Tibial nerve (tissue), 4 donors: ENCODE results near the gene PTN.

Experiments
- CTCF ChIP-seq, 5 experiments: fragments of 200-600 bp in 3 of 5; fragments of 450-650 bp in 2 of 5; sonication (generic) in 3 of 5; IDR thresholded peaks; one replicate each; pipeline ENCODE4 v1.5.1; 2016 to 2019; ENCODE audit warnings: antibody characterized with exemption in 5 of 5, mild to moderate bottlenecking in 3 of 5, moderate library complexity in 2 of 5
- EP300 ChIP-seq, 2 donors: sonication (generic); formaldehyde crosslinking; IDR thresholded peaks; one replicate each; pipeline ENCODE4 v1.6.1; 2017; ENCODE audit warnings: antibody characterized with exemption in 2 of 2, mild to moderate bottlenecking in 1 of 2
- POLR2A ChIP-seq, 2 donors: fragments of 450-650 bp; IDR thresholded peaks; one replicate each; pipeline ENCODE4 v1.6.1; 2017; ENCODE audit warnings: antibody characterized with exemption in 2 of 2, mild to moderate bottlenecking in 2 of 2, moderate library complexity in 2 of 2

GRCh38 chr7:137203351-137203750 is 140.2 kb downstream of the PTN start:
- no peak for TF ChIP-seq CTCF (IDR thresholded peaks at IDR 0.05)
- no peak for TF ChIP-seq POLR2A (IDR thresholded peaks at IDR 0.05)
- TF ChIP-seq EP300 (IDR thresholded peaks at IDR 0.05) = no peak
